Activated T-helper 1 cell treated with Interleukin-2 at 50 U/mL for 16 hours (primary cell): ENCODE results near the gene ZNF200.
"Not testable (repeated sequence)": the region's sequence is repeated elsewhere in the genome, so short reads cannot be mapped to it uniquely, and the experiment has no call there.

Experiments
- DNase-seq: peaks from one replicate; pipeline ENCODE4 v3.0.0-alpha.2; 2020; ENCODE audit warnings: low read depth

The ZNF200 gene, protein sequence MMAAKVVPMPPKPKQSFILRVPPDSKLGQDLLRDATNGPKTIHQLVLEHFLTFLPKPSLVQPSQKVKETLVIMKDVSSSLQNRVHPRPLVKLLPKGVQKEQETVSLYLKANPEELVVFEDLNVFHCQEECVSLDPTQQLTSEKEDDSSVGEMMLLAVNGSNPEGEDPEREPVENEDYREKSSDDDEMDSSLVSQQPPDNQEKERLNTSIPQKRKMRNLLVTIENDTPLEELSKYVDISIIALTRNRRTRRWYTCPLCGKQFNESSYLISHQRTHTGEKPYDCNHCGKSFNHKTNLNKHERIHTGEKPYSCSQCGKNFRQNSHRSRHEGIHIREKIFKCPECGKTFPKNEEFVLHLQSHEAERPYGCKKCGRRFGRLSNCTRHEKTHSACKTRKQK

DNA sequence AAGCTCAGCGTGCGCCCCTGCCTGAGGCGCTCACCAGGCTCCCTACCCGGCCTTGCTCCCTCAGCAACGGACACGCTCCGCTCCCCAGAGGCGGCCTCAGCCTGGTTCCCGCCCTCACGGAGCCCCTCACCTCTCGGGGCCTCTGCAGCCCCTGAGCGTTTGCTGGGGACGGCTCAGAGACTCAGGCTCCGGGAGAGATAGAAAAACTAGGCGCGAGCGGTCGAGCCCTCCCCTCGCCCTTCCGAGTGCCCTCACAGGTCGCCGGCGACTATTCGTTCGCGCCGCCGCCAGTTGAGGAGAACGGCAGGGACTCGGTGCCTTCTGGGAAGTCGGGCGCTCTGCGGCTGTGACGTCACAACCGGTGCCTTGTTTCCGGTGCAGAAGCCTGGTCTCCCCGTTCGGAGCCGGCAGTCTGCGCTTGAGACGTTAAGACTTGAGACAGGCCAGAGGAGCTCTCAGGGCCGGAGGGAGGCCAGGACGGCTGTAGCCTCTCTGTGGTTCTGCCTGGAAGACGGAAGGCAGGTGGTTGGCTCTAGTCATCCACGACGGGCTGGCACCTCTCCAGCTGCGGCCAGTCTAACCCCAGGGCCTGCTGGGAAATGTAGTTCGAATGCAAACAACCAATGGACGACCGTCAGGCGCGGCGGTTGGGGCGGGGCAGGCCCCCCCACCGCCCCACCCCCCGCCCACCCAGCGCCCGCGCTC, at the start of gene ZNF200:
Gene ZNF200, minus strand, starts transcription at position 302 of the 705 bp plus-strand sequence. CDS start 1,403 bp downstream, outside the sequence.
- peak; percentile 85 for DNase-seq

DNA sequence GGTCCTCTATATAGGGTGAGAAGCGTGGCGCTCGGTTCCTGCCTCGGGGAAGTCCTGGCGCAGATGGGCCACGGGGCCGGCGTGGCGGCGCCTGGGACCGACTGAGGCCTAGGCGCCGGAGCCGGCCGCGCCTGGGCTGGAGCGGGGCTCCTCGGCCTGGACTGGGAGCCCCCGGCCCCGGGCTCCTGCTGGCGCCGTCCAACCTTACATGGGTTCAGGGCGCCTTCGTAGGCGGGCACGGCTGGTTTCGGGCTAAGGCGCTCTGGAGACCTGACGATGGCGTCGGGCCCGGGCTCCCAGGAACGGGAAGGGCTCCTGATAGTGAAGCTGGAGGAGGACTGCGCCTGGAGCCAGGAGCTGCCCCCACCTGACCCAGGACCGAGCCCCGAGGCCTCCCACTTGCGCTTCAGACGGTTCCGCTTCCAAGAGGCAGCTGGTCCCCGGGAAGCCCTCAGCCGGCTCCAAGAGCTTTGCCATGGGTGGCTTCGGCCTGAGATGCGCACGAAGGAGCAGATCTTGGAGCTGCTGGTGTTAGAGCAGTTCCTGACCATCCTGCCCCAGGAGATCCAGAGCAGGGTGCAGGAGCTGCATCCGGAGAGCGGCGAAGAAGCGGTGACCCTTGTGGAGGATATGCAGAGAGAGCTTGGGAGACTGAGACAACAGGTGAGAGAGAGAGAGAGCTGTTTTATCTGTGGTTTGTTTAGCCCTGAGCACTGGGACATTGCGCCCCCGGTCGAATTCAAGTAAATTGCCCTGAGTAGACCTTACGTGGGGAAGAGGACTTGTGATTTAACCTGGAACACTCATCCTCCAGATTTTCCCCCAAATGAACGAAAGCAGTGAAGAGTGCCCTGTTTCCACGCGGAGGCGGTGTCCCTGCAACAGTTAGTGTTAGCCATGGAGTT, 48.8 kb upstream of the ZNF200 start:
- DNase-seq, result no peak

DNA sequence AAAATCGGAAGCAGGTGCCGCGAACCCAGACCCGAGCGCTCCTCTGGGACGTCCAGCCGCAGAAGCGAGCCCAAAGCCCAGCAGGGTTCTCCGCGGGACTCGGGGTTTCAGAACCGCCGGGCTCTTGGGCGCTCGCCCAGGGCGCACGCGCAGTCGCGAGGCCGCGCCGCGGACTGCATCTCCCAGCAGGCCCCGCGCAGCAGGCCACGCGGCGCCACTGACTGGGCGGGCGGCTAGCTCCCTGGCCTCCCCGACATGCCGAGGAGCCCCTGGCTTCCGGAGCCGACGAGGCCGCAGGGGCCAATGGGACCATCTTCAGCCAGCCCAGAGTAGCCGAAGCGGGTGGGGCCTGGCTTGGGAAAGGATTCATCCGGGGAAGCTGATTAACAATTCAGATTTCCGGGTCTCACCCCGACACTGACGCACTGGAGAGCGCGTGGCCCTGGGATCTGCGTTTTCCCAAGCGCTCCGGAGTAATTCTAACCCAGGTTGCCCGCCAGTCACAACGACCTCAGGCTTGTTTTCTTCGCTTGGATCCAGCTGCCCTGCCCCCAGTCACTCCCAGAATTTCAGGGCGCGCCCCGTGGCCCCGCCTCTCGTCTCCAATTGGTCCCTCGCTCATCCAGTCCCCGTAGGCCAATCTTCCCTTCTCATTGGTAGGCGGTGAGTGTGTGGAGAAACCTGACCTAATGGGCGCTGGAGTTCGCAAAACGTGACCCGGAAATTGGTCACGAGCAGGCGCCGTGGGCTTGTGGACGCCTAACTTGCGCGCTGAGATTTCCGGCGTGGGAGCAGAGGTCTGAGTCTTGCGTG, 48.0 kb upstream of the ZNF200 start, which contains the start of gene ZNF263:
Gene ZNF263, plus strand, starts transcription at position 762 of the 813 bp plus-strand sequence. CDS start 328 bp downstream, outside the sequence.
- peak; percentile 85 for DNase-seq

DNA sequence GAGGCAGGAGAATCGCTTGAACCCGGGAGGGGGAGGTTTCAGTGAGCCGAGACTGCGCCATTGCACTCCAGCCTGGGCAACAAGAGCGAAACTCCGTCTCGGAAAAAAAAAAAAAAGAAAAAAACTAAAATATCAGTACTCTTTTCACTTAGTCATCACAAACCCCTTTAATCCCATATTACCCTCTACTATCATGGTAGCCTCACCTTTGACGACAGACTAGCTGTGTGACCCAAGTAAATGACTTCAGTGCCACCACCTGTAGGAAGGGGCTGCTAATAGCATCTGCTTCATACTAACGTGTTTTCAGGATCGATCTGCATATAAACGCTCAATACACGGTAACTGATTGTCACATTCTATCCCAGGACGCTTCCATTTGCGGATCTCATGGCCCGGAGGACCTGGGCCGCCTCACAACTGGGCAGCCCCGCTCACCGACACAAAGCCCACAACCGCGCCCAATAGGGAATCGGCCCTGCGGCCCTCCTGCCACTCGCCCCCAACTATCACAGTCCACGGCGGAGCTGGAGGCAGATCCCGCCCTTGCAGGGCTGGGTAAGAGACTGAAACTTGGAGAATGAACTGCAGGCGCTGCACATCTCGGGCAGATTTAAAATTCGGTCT, 47.3 kb upstream of the ZNF200 start:
- no peak for DNase-seq

DNA sequence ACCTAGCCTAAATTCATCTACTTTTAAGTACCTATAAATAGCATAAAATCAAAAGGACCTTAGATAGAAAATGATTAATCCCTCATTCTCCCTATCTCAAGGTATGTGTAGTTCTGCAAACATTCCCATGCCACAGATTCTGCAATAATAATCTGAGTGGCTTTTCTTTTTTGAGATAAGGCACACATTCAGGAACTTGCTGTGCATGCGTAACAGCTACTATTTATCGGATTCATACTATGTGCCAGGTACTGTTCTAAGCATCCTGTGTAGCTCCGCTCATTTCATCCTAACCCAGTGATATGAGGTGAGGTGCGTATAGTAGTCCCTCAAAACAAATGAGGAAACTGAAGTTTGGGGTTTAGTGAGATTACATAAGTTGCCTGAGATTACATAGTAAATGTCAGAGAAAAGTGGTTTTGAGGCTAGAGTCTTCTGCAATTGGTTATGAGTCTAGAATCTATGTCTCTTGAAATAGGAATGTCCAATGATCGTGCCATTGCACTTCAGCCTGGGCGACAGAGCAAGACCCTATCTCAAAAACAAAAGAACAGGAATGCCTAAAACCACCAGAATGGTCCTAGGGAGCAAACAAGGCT, 46.4 kb upstream of the ZNF200 start:
- DNase-seq, result no peak

DNA sequence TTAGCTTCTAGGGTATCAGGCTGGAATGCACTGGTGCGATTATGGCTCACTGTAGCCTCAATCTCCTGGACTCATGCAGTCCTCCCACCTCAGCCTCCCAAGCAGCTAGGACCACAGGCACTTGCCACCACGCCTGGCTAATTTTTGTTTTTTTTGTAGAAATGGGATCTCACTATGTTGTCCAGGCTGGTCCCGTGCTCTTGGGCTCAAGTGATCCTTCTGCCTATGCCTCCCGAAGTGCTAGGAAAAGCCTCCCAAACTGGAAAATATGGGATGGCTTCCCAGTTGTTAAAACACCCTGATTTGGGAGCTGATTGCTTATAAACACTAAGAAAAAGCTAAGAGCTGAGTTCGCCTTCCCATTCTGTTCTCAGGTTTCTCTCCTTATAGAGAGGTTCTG, 41.7 kb upstream of the ZNF200 start:
- no peak for DNase-seq

DNA sequence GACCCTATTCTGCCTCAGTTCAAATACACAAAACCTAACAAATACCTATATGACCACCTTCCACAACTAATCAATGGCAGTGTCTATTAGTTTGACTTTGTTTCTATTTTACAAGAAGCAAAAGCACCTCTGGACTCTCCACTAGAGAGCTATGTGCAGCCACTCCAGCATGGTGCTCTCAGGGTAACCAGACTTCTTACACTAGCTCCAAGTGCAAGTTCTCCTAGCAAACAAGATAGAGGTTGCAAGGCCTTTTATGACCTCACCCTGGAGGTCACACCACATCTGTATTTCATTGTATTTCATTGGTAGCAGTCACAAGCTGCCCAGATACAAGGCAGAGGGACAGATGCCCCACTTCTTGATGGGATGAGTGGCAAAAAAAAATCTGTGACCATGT, 40.0 kb upstream of the ZNF200 start:
- DNase-seq, result no peak

DNA sequence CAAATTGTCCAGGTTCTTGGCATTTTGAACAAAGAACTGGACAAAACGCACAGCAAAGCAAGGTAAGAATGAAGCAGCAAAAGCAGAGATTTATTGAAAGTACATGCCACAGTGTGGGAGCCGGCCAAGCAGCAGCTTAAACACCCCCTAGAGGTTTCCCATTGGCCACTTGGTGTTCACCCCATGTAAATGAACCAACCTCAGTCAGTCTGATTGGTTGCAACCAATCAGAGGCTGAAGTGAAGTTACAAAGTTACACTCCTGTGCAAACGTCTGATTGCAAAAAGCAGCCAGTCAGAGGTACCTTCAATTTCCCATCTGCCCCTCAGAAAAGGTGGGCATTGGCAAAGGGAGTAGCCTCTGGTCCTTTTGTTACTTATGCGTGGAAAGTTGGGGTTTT, 39.5 kb upstream of the ZNF200 start:
- no peak for DNase-seq

DNA sequence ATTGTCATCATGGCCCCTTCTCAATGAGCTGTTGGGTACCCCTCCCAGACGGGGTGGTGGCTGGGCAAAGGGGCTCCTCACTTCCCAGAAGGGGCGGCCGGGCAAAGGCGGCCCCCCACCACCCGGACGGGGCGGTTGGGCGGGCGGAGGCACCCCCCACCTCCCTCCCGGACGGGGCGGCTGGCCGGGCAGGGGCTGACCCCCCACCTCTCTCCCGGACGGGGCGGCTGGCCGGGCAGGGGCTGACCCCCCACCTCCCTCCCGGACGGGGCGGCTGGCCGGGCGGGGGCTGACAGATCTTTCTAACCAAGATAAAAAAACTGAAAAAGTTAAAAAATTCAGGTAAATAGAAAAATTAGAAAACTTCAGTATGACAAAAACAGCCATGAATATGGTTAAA, 36.3 kb upstream of the ZNF200 start:
- DNase-seq, result not testable (repeated sequence)

DNA sequence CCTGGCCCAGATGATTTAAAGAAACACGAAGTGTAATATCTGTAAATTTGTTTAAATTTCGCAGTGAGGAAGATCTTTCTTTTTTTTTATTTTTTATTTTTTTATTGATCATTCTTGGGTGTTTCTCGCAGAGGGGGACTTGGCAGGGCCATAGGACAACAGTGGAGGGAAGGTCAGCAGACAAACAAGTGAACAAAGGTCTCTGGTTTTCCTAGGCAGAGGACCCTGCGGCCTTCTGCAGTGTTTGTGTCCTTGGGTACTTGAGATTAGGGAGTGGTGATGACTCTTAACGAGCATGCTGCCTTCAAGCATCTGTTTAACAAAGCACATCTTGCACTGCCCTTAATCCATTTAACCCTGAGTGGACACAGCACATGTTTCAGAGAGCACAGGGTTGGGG, 35.8 kb upstream of the ZNF200 start:
- DNase-seq, result not testable (repeated sequence)

DNA sequence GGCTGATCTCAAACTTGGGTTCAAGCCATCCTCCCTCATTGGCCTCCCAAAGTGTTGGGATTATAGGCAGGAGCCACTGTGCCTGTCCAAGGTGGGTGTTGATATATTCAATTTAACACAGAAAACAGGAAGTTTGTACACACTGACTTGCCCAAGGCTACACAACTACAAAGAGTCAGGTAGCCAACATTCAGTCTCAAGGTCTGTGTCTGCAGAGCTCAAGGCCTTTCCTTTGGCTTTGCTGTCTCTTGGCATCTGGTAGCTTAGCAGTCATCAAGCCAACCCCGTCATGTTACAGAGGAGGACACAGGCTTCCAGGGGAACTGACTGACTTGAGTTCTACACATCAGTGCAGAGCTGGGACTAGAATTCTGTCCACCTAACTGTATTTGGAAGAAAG, 33.3 kb upstream of the ZNF200 start:
- DNase-seq, result no peak

DNA sequence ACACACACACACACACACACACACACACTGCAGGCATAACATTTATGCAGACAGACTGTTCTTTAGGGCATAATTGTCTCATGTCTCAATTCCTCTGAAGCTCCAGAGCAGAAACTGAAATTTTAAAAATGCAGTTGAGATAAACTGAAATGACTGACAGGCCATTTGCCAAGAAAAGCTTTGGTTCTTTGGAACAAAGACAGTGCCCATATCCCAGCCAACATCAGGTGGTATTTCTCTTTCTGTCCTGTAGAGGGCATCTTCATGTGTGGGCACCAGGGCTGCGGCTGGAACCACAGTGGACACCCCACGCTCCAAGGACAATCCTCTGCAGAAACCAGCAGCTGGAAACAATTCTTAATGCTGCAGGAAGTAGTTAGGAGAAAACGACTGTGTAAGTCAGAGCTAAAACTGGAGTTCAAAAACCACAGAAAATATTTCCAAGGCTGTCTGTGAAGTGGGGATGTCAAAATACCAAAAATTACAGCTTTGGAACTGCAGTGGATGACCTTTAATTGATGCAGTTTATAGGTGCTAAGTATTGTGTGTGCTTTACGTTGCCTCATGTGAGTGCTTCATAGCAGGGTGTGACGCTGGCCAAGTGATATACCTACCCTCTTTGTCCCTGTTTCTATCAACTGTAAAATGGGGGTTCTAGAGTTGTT, 32.0 kb upstream of the ZNF200 start:
- no peak for DNase-seq

DNA sequence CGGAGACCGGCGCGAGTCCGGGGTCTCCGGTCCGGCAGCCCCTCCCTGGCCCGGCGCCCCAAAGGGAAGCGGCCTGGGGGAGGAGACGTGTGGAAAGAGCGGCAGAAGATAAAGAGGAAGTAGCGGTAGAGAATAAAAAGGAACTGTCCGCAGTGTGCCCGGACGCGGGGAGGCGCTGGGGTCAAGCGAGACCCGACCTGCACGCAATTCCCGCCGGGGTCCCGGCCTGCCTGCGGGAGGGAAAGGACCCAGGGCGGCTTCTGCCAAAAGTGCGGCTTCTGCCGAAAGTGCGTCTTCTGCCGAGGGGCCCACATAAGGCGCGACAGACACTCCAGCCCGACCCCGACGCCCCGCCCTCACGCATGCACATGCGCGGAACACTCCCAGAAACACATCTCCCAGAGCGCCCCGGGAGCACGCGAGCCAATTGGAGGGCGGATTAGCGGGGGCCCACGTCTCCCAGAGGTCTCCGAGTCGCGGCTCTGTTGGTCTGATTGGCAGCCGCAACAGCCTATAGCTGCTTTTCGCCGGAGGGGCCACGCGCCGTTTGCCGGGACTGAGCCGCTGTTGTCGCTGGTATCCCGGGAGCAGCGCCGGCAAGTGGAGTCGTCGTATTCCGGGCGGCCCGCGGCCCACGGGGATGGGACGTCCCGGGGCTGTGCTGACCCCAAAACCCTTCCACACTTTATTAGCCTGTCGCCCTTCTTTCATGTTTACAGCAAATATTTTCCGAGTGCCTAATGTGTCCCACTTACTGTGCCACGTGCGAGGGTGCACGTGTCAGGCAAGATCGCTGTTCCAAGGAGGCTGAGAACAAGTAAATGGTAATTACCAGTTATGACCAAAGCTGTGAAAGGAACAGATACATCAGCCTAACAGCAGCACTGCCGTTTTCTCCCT, 29.4 kb upstream of the ZNF200 start:
- peak; percentile 87 for DNase-seq

DNA sequence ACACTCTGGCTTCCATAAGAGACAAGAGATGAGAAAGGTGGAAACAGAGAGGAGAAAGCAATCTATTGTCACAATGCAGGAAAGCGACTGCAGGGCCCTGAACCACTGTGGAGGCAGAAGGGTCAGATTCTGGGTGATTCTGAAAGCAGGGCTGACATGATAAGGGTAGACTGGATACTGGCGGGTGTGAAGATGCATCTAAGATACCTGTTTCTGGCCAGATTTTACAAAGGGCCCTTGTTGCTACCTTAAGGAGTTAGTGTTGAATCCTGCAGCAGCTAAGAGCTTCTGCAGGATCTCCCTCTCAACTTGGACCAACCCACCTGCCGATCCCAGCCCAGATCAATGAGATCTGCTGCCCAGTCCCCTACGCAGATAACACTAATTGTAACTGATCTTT, 27.6 kb upstream of the ZNF200 start:
- no peak for DNase-seq

DNA sequence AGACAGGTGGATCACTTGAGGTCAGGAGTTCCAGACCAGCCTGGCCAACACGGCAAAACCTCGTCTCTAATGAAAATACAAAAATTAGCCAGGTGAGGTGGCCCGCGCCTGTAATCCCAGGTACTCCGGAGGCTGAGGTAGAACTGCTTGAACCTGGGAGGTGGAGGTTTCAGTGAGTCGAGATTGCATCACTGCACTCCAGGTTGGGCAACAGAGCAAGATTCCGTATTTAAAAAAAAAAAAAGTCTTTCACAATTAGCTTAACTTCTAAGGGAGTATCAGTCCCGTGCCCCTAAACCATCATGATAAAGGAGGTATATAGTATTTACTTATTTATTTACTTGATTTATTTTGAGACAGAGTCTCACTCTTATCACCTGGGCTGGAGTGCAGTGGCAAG, 24.9 kb upstream of the ZNF200 start:
- no peak for DNase-seq

DNA sequence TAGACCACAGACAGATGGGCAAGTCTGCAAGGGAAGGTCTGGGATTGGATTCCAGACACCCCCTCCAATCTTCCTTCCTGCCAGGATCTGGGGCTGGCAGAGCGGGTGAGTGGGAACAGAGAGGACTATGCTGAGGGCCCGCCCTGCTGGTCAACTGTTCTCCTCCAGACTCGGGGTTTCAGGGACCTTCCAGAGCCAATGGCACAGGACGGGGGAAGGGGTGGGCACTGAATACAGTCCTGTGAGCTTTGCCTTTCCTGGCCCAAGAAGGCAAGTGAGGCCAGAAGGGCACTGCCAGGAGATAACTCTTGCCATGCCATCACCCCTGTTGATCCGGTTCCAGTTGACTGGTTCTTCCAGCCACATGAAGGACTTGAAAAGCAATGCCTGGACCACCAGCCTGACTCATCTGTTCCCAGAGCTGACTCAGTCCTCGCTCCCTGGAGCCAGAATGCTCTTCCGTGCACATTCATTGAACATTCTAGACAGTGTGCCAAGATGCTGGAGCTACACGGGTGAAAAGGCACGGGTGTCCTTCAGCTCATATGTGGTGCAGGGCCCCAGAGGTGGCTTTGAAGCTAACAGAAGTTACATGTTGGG, 22.0 kb upstream of the ZNF200 start:
- no peak for DNase-seq

DNA sequence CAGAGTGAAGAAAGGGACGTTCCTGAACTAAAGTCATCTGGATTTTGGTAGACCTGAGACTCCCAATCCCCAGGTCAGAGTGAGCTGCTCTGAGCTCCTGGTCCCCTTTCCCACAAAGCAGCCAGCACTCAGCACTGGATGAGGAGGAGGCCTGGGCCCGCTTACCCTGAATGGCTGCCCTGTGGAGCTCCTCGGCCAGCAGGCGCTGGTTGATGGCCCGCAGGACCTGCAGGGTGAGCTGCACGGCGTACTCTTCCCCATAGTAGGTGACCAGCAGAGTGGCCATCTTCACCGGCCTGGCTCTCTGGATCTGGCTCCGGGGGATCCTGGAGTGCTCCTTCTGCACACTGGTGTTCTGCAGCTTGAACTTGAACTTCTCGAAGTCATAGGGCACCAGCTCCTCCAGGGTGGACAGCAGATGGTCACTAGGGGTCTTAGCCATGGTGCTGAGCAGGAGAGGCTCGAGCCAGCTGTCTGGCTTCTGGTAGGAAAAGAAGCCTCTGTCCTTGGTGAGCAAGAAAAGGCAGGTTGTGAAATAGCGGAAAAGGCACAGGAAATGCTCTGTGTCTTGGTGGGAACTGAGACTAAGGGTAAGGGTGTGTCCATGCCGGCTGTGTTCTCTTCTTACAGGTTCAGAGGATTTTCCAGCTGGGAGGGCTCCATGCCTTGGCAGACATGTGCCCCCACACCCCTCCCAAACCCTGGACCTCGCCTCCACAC, 21.3 kb upstream of the ZNF200 start, which contains the start of gene MEFV:
Gene MEFV, minus strand, starts transcription at position 488 of the 720 bp plus-strand sequence. Its CDS starts 46 bp downstream, at position 442.
- DNase-seq, result no peak

DNA sequence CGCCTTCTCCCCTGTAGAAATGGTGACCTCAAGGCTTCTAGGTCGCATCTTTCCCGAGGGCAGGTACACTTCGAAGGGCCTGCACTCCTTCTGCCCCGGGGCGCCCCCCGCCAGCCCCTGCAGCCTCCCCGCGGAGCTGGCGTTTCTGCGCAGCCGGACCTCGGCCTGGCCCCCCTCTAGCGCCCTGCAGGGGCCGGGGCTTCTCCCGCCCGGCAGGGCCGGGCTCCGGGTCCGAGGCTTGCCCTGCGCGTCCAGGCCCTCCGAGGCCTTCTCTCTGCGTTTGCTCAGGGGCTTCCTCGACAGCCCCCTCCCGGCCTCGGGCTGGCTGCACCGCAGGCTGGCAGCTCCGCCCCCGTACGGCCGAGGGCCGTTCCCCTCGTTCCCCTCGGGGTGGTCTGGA, 19.4 kb upstream of the ZNF200 start:
- DNase-seq, result no peak
